ENCODE measurements around the gene SLC9A1.

- TF ChIP-seq CTCF (IDR thresholded peaks at IDR 0.05; ENCODE audit: borderline replicate concordance, extremely low read depth, low read length, poor library complexity, severe bottlenecking): no peak
- TF ChIP-seq EZH2 (IDR thresholded peaks at IDR 0.05; ENCODE audit: borderline replicate concordance, low read depth, low read length, severe bottlenecking): no peak
Measured at GRCh38 chr1:27057389-27057788, 97.5 kb downstream of the SLC9A1 start.

All from DND-41 (cell line).